ENCODE measurements around the gene RNPEPL1.
A peak's percentile ranks its signal among the peaks of the same experiment; 100 is the strongest.

Gene RNPEPL1

GRCh38 chr2:240579071-240579762, 10.9 kb downstream of the RNPEPL1 start:
- Histone ChIP-seq H2BK120ac (ENCODE audit: low read depth, low read length) (no peak overlapping the region), H4K91ac (ENCODE audit: low read length) (no peak overlapping the region), H3K36me3 (ENCODE audit: control insufficient read depth in 1 of 2, insufficient read depth in 2 of 2, low read depth in 1 of 2, low read length in 2 of 2) (peaks cover 54 to 55% of the 10 kb centered on the region in 2 experiments), H4K8ac (ENCODE audit: low read length) (no peak overlapping the region), H3K14ac (ENCODE audit: low read length in 2 of 2) (peak overlapping the region in 1 of 2 experiments; percentile 61), H3K23ac (ENCODE audit: low read length in 2 of 2) (no peak overlapping the region), H2AFZ (ENCODE audit: low read depth, low read length) (no peak overlapping the region), H3K27me3 (ENCODE audit: control insufficient read depth in 1 of 2, insufficient read depth in 1 of 2, low read length in 2 of 2) (no peaks in the 10 kb centered on the region), H2BK5ac (ENCODE audit: low read depth, low read length, poor library complexity, severe bottlenecking) (no peak overlapping the region), H3K79me1 (replicated peaks; ENCODE audit: low read length, poor library complexity, severe bottlenecking) (peaks cover 48% of the 10 kb centered on the region), H2BK12ac (ENCODE audit: low read length in 2 of 2) (no peak overlapping the region), H3K9ac (ENCODE audit: low read length) (peak overlapping the region; percentile 65), H3K4me1 (ENCODE audit: control insufficient read depth, insufficient read depth, low read depth, low read length) (peaks cover 24% of the 10 kb centered on the region), H3K27ac (ENCODE audit: low read length, poor library complexity, severe bottlenecking) (no peak overlapping the region), H3K18ac (ENCODE audit: low read depth in 1 of 2, low read length in 2 of 2) (peak overlapping the region in 1 of 2 experiments; percentile 25), H2BK15ac (ENCODE audit: low read depth, poor library complexity, severe bottlenecking) (no peak overlapping the region), H3K4me2 (ENCODE audit: low read length, poor library complexity, severe bottlenecking) (no peak overlapping the region), H3K9me3 (ENCODE audit: control insufficient read depth, low read length) (no peaks in the 10 kb centered on the region), H3K4me3 (ENCODE audit: insufficient read depth in 1 of 2, low read depth in 1 of 2, low read length in 2 of 2) (no peak overlapping the region), H3K4ac (ENCODE audit: low read depth in 1 of 2, low read length in 2 of 2) (no peak overlapping the region), H2AK5ac (ENCODE audit: low read length, severe bottlenecking) (no peak overlapping the region)
- no peak for DNase-seq
- WGBS, result 96% methylated on average over 12 of the region's 12 CpGs

GRCh38 chr2:240579771-240580614, 11.7 kb downstream of the RNPEPL1 start:
- Histone ChIP-seq H3K23ac (ENCODE audit: low read length in 2 of 2) (no peak overlapping the region), H2BK120ac (ENCODE audit: low read depth, low read length) (no peak overlapping the region), H3K9ac (ENCODE audit: low read length) (peak overlapping the region; percentile 65), H3K79me1 (replicated peaks; ENCODE audit: low read length, poor library complexity, severe bottlenecking) (peaks cover 54% of the 10 kb centered on the region), H3K14ac (ENCODE audit: low read length in 2 of 2) (peak overlapping the region in 1 of 2 experiments; percentile 30), H2BK5ac (ENCODE audit: low read depth, low read length, poor library complexity, severe bottlenecking) (no peak overlapping the region), H3K18ac (ENCODE audit: low read depth in 1 of 2, low read length in 2 of 2) (no peak overlapping the region), H2BK15ac (ENCODE audit: low read depth, poor library complexity, severe bottlenecking) (no peak overlapping the region), H3K4me3 (ENCODE audit: insufficient read depth in 1 of 2, low read depth in 1 of 2, low read length in 2 of 2) (peak overlapping the region in 1 of 2 experiments; percentile 40), H4K8ac (ENCODE audit: low read length) (peak overlapping the region; percentile 16), H3K27ac (ENCODE audit: low read length, poor library complexity, severe bottlenecking) (peak overlapping the region; percentile 33), H2AK5ac (ENCODE audit: low read length, severe bottlenecking) (peak overlapping the region; percentile 12), H2BK12ac (ENCODE audit: low read length in 2 of 2) (peak overlapping the region in 1 of 2 experiments; percentile 76), H3K36me3 (ENCODE audit: control insufficient read depth in 1 of 2, insufficient read depth in 2 of 2, low read depth in 1 of 2, low read length in 2 of 2) (peaks cover 47 to 49% of the 10 kb centered on the region in 2 experiments), H3K4me1 (ENCODE audit: control insufficient read depth, insufficient read depth, low read depth, low read length) (peaks cover 30% of the 10 kb centered on the region), H3K4me2 (ENCODE audit: low read length, poor library complexity, severe bottlenecking) (peak overlapping the region; percentile 40), H4K91ac (ENCODE audit: low read length) (peak overlapping the region; percentile 22), H3K27me3 (ENCODE audit: control insufficient read depth in 1 of 2, insufficient read depth in 1 of 2, low read length in 2 of 2) (no peaks in the 10 kb centered on the region), H3K4ac (ENCODE audit: low read depth in 1 of 2, low read length in 2 of 2) (peak overlapping the region in 1 of 2 experiments; percentile 40), H2AFZ (ENCODE audit: low read depth, low read length) (no peak overlapping the region), H3K9me3 (ENCODE audit: control insufficient read depth, low read length) (no peaks in the 10 kb centered on the region)
- DNase-seq, result peak; percentile 95
- 46% methylated on average over 27 of the region's 27 CpGs for WGBS

- Histone ChIP-seq H4K91ac (ENCODE audit: low read length) (no peak overlapping the region), H3K9me3 (ENCODE audit: control insufficient read depth, low read length) (no peaks in the 10 kb centered on the region), H3K4me2 (ENCODE audit: low read length, poor library complexity, severe bottlenecking) (no peak overlapping the region), H3K14ac (ENCODE audit: low read length in 2 of 2) (no peak overlapping the region), H3K23ac (ENCODE audit: low read length in 2 of 2) (no peak overlapping the region), H2AFZ (ENCODE audit: low read depth, low read length) (no peak overlapping the region), H2AK5ac (ENCODE audit: low read length, severe bottlenecking) (no peak overlapping the region), H3K4ac (ENCODE audit: low read depth in 1 of 2, low read length in 2 of 2) (no peak overlapping the region), H2BK120ac (ENCODE audit: low read depth, low read length) (no peak overlapping the region), H4K8ac (ENCODE audit: low read length) (no peak overlapping the region), H2BK12ac (ENCODE audit: low read length in 2 of 2) (no peak overlapping the region), H3K27ac (ENCODE audit: low read length, poor library complexity, severe bottlenecking) (no peak overlapping the region), H3K18ac (ENCODE audit: low read depth in 1 of 2, low read length in 2 of 2) (no peak overlapping the region), H2BK15ac (ENCODE audit: low read depth, poor library complexity, severe bottlenecking) (no peak overlapping the region), H3K36me3 (ENCODE audit: control insufficient read depth in 1 of 2, insufficient read depth in 2 of 2, low read depth in 1 of 2, low read length in 2 of 2) (peaks cover 29 to 31% of the 10 kb centered on the region in 2 experiments), H3K79me1 (replicated peaks; ENCODE audit: low read length, poor library complexity, severe bottlenecking) (peaks cover 42% of the 10 kb centered on the region), H3K9ac (ENCODE audit: low read length) (no peak overlapping the region), H3K4me1 (ENCODE audit: control insufficient read depth, insufficient read depth, low read depth, low read length) (peaks cover 37% of the 10 kb centered on the region), H2BK5ac (ENCODE audit: low read depth, low read length, poor library complexity, severe bottlenecking) (no peak overlapping the region), H3K27me3 (ENCODE audit: control insufficient read depth in 1 of 2, insufficient read depth in 1 of 2, low read length in 2 of 2) (no peaks in the 10 kb centered on the region), H3K4me3 (ENCODE audit: insufficient read depth in 1 of 2, low read depth in 1 of 2, low read length in 2 of 2) (no peak overlapping the region)
- DNase-seq, result no peak
- 95% methylated on average over 5 of the region's 5 CpGs for WGBS
Observed at GRCh38 chr2:240581811-240582210, 13.5 kb downstream of the RNPEPL1 start.

- Histone ChIP-seq H3K9ac (ENCODE audit: low read length) (no peak overlapping the region), H2AFZ (ENCODE audit: low read depth, low read length) (no peak overlapping the region), H2BK12ac (ENCODE audit: low read length in 2 of 2) (no peak overlapping the region), H3K36me3 (ENCODE audit: control insufficient read depth in 1 of 2, insufficient read depth in 2 of 2, low read depth in 1 of 2, low read length in 2 of 2) (peaks cover 19 to 21% of the 10 kb centered on the region in 2 experiments), H2BK5ac (ENCODE audit: low read depth, low read length, poor library complexity, severe bottlenecking) (no peak overlapping the region), H2AK5ac (ENCODE audit: low read length, severe bottlenecking) (no peak overlapping the region), H3K79me1 (replicated peaks; ENCODE audit: low read length, poor library complexity, severe bottlenecking) (peaks cover 33% of the 10 kb centered on the region), H3K23ac (ENCODE audit: low read length in 2 of 2) (no peak overlapping the region), H3K27me3 (ENCODE audit: control insufficient read depth in 1 of 2, insufficient read depth in 1 of 2, low read length in 2 of 2) (no peaks in the 10 kb centered on the region), H3K27ac (ENCODE audit: low read length, poor library complexity, severe bottlenecking) (no peak overlapping the region), H3K14ac (ENCODE audit: low read length in 2 of 2) (no peak overlapping the region), H4K91ac (ENCODE audit: low read length) (no peak overlapping the region), H3K4me3 (ENCODE audit: insufficient read depth in 1 of 2, low read depth in 1 of 2, low read length in 2 of 2) (no peak overlapping the region), H3K18ac (ENCODE audit: low read depth in 1 of 2, low read length in 2 of 2) (no peak overlapping the region), H4K8ac (ENCODE audit: low read length) (no peak overlapping the region), H3K4me2 (ENCODE audit: low read length, poor library complexity, severe bottlenecking) (no peak overlapping the region), H3K4ac (ENCODE audit: low read depth in 1 of 2, low read length in 2 of 2) (no peak overlapping the region), H3K4me1 (ENCODE audit: control insufficient read depth, insufficient read depth, low read depth, low read length) (peaks cover 40% of the 10 kb centered on the region), H3K9me3 (ENCODE audit: control insufficient read depth, low read length) (no peaks in the 10 kb centered on the region), H2BK120ac (ENCODE audit: low read depth, low read length) (no peak overlapping the region), H2BK15ac (ENCODE audit: low read depth, poor library complexity, severe bottlenecking) (no peak overlapping the region)
- WGBS, result 84% methylated on average over 3 of the region's 3 CpGs
- DNase-seq, result no peak
Observed at GRCh38 chr2:240582781-240583180, 14.5 kb downstream of the RNPEPL1 start.
